ENCODE results near the gene THADA. TPM values are rescaled to one million over a fixed set of nuclear protein-coding genes. Genes with fewer than 3 reads are reported as not detected.

The THADA gene
- total RNA-seq, 1 donor from 2014 or later = 32.9 TPM

DNA sequence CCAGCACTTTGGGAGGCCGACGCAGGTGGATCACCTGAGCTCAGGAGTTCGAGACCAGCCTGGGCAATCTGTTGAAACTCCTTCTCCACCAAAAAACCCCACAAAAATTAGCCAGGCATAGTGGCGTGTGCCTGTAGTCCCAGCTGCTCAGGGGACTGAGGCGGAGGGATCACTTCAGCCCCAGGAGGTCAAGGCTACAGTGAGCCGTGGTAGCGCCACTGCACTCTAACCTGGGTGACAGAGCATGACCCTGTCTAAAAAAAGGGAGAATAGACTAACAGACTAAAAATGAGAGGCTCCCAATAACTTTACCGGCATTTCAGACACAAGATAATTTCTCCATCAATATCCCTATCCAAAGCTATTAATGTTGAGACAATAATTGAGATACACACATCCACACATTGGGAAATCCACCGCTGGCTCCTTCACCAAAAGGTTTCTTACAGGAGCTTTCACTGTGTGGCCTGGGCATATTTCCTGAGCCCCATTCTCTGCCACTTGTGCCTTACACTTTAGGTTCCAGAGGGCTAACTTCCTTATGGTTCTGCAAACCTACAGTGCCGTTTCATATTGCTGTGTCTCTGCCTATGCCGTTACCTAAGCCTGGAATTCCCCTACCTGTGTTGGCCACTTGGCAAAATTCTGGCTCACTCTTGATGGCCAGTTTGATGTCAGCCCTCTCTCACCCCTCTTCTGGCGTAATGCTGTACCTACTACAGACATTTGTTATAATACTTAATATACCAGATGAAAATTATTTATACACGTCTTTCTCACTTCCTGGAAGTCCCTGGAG, 253.7 kb downstream of the THADA start:
- Histone ChIP-seq H3K9me3 (no peaks in the 10 kb centered on the region), H3K4me1 (peaks cover 33% of the 10 kb centered on the region), H3K36me3 (no peaks in the 10 kb centered on the region), H3K4me3 (no peak overlapping the region), H3K27me3 (no peaks in the 10 kb centered on the region), H3K27ac (no peak overlapping the region)
- TF ChIP-seq, protein P1, sequence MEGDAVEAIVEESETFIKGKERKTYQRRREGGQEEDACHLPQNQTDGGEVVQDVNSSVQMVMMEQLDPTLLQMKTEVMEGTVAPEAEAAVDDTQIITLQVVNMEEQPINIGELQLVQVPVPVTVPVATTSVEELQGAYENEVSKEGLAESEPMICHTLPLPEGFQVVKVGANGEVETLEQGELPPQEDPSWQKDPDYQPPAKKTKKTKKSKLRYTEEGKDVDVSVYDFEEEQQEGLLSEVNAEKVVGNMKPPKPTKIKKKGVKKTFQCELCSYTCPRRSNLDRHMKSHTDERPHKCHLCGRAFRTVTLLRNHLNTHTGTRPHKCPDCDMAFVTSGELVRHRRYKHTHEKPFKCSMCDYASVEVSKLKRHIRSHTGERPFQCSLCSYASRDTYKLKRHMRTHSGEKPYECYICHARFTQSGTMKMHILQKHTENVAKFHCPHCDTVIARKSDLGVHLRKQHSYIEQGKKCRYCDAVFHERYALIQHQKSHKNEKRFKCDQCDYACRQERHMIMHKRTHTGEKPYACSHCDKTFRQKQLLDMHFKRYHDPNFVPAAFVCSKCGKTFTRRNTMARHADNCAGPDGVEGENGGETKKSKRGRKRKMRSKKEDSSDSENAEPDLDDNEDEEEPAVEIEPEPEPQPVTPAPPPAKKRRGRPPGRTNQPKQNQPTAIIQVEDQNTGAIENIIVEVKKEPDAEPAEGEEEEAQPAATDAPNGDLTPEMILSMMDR (IDR thresholded peaks at IDR 0.05) = no peak
- intact Hi-C loops (cut with DNase I) = no loop called here
- ATAC-seq (peak; percentile 53), DNase-seq (no peak)

DNA sequence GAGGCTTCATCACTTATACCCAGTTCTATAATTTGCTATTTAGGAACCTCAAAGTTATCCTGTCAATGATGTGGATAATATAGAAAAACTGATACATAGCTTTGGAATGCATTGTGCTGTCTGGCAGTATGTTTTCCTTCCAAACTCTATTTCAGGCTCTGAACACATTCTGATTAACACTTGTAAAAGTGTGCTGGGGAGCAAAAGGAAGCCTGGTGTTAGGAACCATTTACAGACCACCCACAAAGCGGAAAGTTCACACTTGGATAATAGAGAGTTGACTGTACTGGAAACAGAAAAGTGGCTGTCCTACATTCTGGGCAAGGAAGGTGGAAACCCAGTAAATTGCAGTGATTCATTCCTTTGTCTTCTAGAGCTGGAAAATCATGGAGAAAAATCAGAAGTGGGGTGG, 254.9 kb downstream of the THADA start:
- ATAC-seq = no peak
- H3K27me3 ChIP-seq = no peaks in the 10 kb centered on the region
- H3K4me1 ChIP-seq = peaks cover 33% of the 10 kb centered on the region
- DNase-seq = no peak
- H3K27ac ChIP-seq = no peak overlapping the region
- H3K36me3 ChIP-seq = no peaks in the 10 kb centered on the region
- TF ChIP-seq, protein P1 (IDR thresholded peaks at IDR 0.05) = no peak
- H3K4me3 ChIP-seq = no peak overlapping the region
- H3K9me3 ChIP-seq = no peaks in the 10 kb centered on the region
- intact Hi-C loops (cut with DNase I) = no loop called here

- intact Hi-C loops (cut with DNase I) = no loop called here
- DNase-seq = no peak
- ATAC-seq = no peak
- Histone ChIP-seq H3K9me3 (no peaks in the 10 kb centered on the region), H3K27ac (peak overlapping the region; percentile 13), H3K36me3 (no peaks in the 10 kb centered on the region), H3K4me1 (peaks cover 27% of the 10 kb centered on the region), H3K4me3 (no peak overlapping the region), H3K27me3 (no peaks in the 10 kb centered on the region)
- TF ChIP-seq, protein P1 (IDR thresholded peaks at IDR 0.05) = no peak
Observed at GRCh38 chr2:43340066-43340465, 255.8 kb downstream of the THADA start.

- TF ChIP-seq, protein P1 (IDR thresholded peaks at IDR 0.05) = no peak
- intact Hi-C loops (cut with DNase I) = no loop called here
- DNase-seq (no peak), ATAC-seq (peak; percentile 64)
- H3K4me3 ChIP-seq = no peak overlapping the region
- H3K4me1 ChIP-seq = peaks cover 18% of the 10 kb centered on the region
- H3K9me3 ChIP-seq = no peaks in the 10 kb centered on the region
- peak overlapping the region; percentile 70 for H3K27ac ChIP-seq
- H3K36me3 ChIP-seq = no peaks in the 10 kb centered on the region
- no peaks in the 10 kb centered on the region for H3K27me3 ChIP-seq
Observed at GRCh38 chr2:43333656-43334144, 262.1 kb downstream of the THADA start.

DNA sequence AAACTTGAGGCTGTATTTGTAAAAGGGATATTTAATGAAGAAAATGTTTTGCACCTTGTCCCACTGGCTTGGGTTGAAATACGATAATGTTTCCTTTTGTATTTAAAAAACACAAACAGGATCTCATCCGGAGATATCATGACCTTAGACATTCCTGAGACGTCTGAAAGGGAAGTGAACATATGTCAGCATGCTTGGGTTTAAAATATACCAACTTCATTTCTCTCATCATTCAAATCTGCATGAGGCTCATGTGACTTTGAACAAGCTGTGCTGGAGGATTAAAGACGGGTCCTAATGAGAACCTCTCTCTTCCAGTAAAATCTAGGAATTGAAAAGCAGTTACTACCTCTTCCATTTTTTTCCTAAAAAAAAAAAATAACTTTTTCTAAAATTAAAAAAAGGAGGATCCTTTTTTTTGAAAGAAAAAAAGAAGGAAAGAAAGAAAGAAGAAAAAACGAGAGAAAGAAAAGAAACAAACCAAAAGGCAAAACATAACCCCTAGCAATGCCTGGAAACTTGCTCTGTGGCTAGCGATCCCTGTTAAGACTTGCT, 262.7 kb downstream of the THADA start:
- Histone ChIP-seq H3K4me3 (no peak overlapping the region), H3K27me3 (no peaks in the 10 kb centered on the region), H3K36me3 (no peaks in the 10 kb centered on the region), H3K27ac (peak overlapping the region; percentile 70), H3K9me3 (no peaks in the 10 kb centered on the region), H3K4me1 (peaks cover 18% of the 10 kb centered on the region)
- intact Hi-C loops (cut with DNase I) = no loop called here
- no peak for DNase-seq
- ATAC-seq = peak; percentile 24
- TF ChIP-seq, protein P1 (IDR thresholded peaks at IDR 0.05) = no peak
